ENCODE measurements around the gene LARP1B.
"Not testable (repeated sequence)": the region's sequence is repeated elsewhere in the genome, so short reads cannot be mapped to it uniquely, and the experiment has no call there.

The LARP1B gene

DNA sequence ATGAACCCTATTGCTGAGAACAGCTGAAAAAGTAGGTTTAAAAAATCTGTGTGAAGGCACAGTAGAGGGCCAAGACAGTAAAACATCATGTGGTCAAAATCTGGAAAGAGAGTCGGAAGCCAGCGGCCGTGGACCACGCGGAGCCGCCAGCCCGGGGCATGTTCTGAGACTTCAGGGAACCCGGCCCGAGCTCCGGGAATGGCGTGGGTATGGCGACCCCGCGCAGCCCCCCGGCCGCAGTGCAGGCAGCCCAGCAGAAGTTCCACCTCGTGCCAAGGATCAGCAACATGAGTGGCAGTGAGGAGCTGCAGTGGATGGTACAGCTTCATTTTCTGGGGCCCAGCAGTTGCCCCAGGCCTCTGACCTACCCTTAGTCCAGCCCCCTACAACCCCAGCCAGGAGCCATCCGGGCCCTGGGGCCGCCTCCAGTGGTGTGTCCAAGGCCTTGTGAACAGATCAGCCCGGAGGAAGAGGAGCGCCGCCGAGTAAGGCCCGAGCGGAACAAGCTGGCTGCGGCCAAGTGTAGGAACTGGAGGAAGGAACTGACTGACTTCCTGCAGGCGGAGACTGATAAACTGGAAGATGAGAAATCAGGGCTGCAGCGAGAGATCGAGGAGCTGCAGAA lies 94.2 kb downstream of the LARP1B start:
- H3K4me1 ChIP-seq (ENCODE audit: insufficient read depth, insufficient read length), result no peaks in the 10 kb centered on the region
- H3K27me3 ChIP-seq (ENCODE audit: insufficient read depth, insufficient read length), result no peaks in the 10 kb centered on the region
- H3K9me3 ChIP-seq (ENCODE audit: insufficient read depth, low read length), result no peaks in the 10 kb centered on the region
- no peak overlapping the region for H3K4me3 ChIP-seq (ENCODE audit: insufficient read length, low read depth)
- no peak for TF ChIP-seq YY1 (IDR thresholded peaks at IDR 0.05; ENCODE audit: insufficient read depth, insufficient read length)
- no peak for TF ChIP-seq ZNF274 (IDR thresholded peaks at IDR 0.05; ENCODE audit: low read depth, low read length)
- no peak for TF ChIP-seq SUZ12 (IDR thresholded peaks at IDR 0.05; ENCODE audit: extremely low read depth, insufficient read depth, insufficient read length)
- H3K36me3 ChIP-seq (ENCODE audit: insufficient read depth, insufficient read length, low read length), result peaks cover 13% of the 10 kb centered on the region
- no peak overlapping the region for H3K9ac ChIP-seq (ENCODE audit: insufficient read length, low read depth)
- DNase-seq (ENCODE audit: low read depth, low spot score), result no peak

DNA sequence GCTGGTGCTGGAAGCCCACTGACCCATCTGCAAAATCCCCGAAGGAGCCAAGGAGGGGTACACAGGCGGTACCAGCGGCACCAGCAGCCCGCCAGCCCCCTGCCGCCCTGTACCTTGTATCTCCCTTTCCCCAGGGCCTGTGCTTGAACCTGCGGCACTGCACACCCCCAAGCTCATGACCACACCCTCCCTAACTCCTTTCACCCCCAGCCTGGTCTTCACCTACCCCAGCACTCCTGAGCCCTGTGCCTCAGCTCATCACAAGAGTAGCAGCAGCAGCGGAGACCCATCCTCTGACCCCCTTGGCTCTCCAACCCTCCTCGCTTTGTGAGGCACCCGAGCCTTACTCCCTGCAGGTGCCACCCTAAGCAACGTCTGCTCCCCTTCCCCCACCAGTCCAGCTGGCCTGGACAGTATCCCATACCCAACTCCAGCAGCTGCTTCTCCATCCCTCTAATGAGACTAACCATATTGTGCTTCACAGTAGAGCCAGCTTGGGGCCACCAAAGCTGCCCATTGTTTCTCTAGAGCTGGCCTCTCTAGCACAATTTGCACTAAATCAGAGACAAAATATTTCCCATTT lies 94.9 kb downstream of the LARP1B start:
- H3K4me1 ChIP-seq (ENCODE audit: insufficient read depth, insufficient read length), result no peaks in the 10 kb centered on the region
- H3K27me3 ChIP-seq (ENCODE audit: insufficient read depth, insufficient read length), result no peaks in the 10 kb centered on the region
- no peak for DNase-seq (ENCODE audit: low read depth, low spot score)
- peaks cover 13% of the 10 kb centered on the region for H3K36me3 ChIP-seq (ENCODE audit: insufficient read depth, insufficient read length, low read length)
- H3K9ac ChIP-seq (ENCODE audit: insufficient read length, low read depth), result no peak overlapping the region
- H3K9me3 ChIP-seq (ENCODE audit: insufficient read depth, low read length), result no peaks in the 10 kb centered on the region
- H3K4me3 ChIP-seq (ENCODE audit: insufficient read length, low read depth), result no peak overlapping the region
- no peak for TF ChIP-seq YY1 (IDR thresholded peaks at IDR 0.05; ENCODE audit: insufficient read depth, insufficient read length)
- no peak for TF ChIP-seq SUZ12 (IDR thresholded peaks at IDR 0.05; ENCODE audit: extremely low read depth, insufficient read depth, insufficient read length)
- TF ChIP-seq ZNF274 (IDR thresholded peaks at IDR 0.05; ENCODE audit: low read depth, low read length), result no peak

DNA sequence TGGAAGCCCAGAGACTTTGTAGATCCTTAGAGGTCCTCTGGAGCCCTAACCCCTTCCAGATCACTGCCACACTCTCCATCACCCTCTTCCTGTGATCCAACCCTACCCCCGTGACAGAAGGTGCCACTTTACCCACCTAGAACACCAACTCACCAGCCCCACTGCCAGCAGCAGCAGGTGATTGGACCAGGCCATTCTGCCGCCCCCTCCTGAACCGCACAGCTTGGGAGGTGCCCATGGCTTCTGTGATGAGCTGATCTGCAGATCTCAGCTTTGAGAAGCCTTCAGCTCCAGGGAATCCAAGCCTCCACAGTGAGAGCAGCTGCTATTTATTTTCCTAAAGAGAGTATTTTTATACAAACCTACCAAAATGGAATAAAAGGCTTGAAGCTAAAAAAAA lies 95.4 kb downstream of the LARP1B start:
- not testable (repeated sequence) for H3K4me1 ChIP-seq (ENCODE audit: insufficient read depth, insufficient read length); H3K9me3 ChIP-seq (ENCODE audit: insufficient read depth, low read length); H3K9ac ChIP-seq (ENCODE audit: insufficient read length, low read depth); H3K4me3 ChIP-seq (ENCODE audit: insufficient read length, low read depth); H3K27me3 ChIP-seq (ENCODE audit: insufficient read depth, insufficient read length); DNase-seq (ENCODE audit: low read depth, low spot score)
- H3K36me3 ChIP-seq (ENCODE audit: insufficient read depth, insufficient read length, low read length), result peaks cover 13% of the 10 kb centered on the region

DNA sequence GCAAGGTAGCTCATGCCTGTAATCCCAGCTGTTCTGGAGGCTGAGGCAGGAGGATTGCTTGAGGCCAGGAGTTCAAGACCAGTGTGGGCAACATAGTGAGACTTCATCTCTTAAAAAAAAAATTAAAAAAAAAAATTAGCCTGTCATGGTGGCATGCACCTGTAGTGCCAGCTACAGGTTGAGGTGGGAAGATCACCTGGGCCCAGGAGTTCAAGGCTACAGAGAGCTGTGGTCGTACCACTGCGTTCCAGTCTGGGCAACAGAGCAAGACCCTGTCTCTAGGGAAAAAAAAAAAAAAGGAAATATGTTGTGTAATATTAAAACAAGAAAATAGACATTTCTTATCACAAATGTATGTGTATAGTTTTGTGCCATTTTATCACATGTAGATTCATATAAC lies 97.8 kb downstream of the LARP1B start:
- Histone ChIP-seq H3K9ac (ENCODE audit: insufficient read length, low read depth) (no peak overlapping the region), H3K27me3 (ENCODE audit: insufficient read depth, insufficient read length) (no peaks in the 10 kb centered on the region), H3K9me3 (ENCODE audit: insufficient read depth, low read length) (no peaks in the 10 kb centered on the region), H3K36me3 (ENCODE audit: insufficient read depth, insufficient read length, low read length) (peaks cover 13% of the 10 kb centered on the region), H3K4me3 (ENCODE audit: insufficient read length, low read depth) (no peak overlapping the region), H3K4me1 (ENCODE audit: insufficient read depth, insufficient read length) (no peaks in the 10 kb centered on the region)
- no peak for DNase-seq (ENCODE audit: low read depth, low spot score)
- no peak for TF ChIP-seq YY1 (IDR thresholded peaks at IDR 0.05; ENCODE audit: insufficient read depth, insufficient read length)
- no peak for TF ChIP-seq SUZ12 (IDR thresholded peaks at IDR 0.05; ENCODE audit: extremely low read depth, insufficient read depth, insufficient read length)
- no peak for TF ChIP-seq ZNF274 (IDR thresholded peaks at IDR 0.05; ENCODE audit: low read depth, low read length)

DNA sequence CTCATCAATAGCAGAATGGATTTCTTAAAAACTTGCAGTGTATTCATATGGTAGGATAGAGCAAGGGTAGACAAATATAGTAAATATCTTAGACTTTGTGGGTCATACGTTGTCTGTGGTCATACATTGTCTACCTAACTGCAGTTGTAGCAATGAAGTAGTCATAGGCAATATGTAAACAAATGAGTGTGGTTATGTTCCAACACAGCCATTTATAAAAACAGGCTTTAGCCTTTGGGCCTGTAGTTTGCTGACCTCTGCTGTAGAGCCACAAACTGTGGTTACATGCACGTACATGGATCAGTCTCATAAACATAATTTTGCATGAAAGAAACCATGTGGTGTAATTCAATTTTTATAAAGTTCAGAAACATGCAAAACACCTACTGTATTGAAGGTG lies 98.9 kb downstream of the LARP1B start:
- Histone ChIP-seq H3K36me3 (ENCODE audit: insufficient read depth, insufficient read length, low read length) (peaks cover 13% of the 10 kb centered on the region), H3K27me3 (ENCODE audit: insufficient read depth, insufficient read length) (no peaks in the 10 kb centered on the region), H3K9ac (ENCODE audit: insufficient read length, low read depth) (no peak overlapping the region), H3K9me3 (ENCODE audit: insufficient read depth, low read length) (no peaks in the 10 kb centered on the region), H3K4me3 (ENCODE audit: insufficient read length, low read depth) (no peak overlapping the region), H3K4me1 (ENCODE audit: insufficient read depth, insufficient read length) (no peaks in the 10 kb centered on the region)
- no peak for DNase-seq (ENCODE audit: low read depth, low spot score)
- TF ChIP-seq YY1 (IDR thresholded peaks at IDR 0.05; ENCODE audit: insufficient read depth, insufficient read length) (no peak), ZNF274 (IDR thresholded peaks at IDR 0.05; ENCODE audit: low read depth, low read length) (no peak), SUZ12 (IDR thresholded peaks at IDR 0.05; ENCODE audit: extremely low read depth, insufficient read depth, insufficient read length) (no peak)

DNA sequence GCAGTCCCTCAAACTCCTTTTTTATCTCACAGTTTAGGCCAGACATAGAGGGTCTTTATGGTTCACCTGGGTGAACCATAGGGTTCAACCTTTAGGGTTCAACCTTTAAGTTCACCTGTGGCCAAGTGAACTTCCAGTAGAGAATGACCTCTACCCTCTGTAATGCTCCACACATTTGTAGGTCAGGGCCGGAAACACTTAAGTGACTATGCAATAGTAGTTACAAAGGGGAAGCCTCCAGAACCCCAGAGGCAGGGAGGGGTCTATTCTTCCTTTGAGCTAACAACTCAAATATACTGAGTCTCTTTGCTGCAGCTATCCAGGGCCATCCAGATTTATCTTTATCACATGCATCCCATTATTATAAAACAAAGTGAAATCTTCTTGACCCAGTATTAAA lies 100.0 kb downstream of the LARP1B start:
- Histone ChIP-seq H3K36me3 (ENCODE audit: insufficient read depth, insufficient read length, low read length) (peaks cover 2% of the 10 kb centered on the region), H3K9ac (ENCODE audit: insufficient read length, low read depth) (no peak overlapping the region), H3K9me3 (ENCODE audit: insufficient read depth, low read length) (no peaks in the 10 kb centered on the region), H3K4me1 (ENCODE audit: insufficient read depth, insufficient read length) (no peaks in the 10 kb centered on the region), H3K27me3 (ENCODE audit: insufficient read depth, insufficient read length) (no peaks in the 10 kb centered on the region), H3K4me3 (ENCODE audit: insufficient read length, low read depth) (no peak overlapping the region)
- TF ChIP-seq SUZ12 (IDR thresholded peaks at IDR 0.05; ENCODE audit: extremely low read depth, insufficient read depth, insufficient read length) (no peak), YY1 (IDR thresholded peaks at IDR 0.05; ENCODE audit: insufficient read depth, insufficient read length) (no peak), ZNF274 (IDR thresholded peaks at IDR 0.05; ENCODE audit: low read depth, low read length) (no peak)
- DNase-seq (ENCODE audit: low read depth, low spot score), result no peak

DNA sequence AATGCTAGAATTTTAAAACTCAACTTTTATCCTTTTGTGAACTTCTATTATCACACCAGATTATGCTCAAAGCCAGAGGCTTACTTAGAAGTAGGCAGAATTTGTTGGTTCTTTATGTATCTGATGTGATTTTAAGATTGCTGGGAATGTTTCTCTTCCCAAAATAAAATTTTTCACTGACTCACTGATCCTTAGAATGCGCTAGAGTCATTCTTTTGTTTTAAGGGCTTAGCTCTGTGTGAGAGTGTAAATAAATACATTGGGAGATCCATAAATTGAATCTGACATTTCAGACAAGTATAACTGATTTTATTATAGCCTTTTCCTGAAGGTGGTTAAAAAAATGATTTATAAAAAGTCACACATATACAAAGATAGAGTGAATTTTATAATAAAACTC lies 101.3 kb downstream of the LARP1B start:
- Histone ChIP-seq H3K36me3 (ENCODE audit: insufficient read depth, insufficient read length, low read length) (no peaks in the 10 kb centered on the region), H3K27me3 (ENCODE audit: insufficient read depth, insufficient read length) (no peaks in the 10 kb centered on the region), H3K9me3 (ENCODE audit: insufficient read depth, low read length) (no peaks in the 10 kb centered on the region), H3K9ac (ENCODE audit: insufficient read length, low read depth) (no peak overlapping the region), H3K4me1 (ENCODE audit: insufficient read depth, insufficient read length) (no peaks in the 10 kb centered on the region), H3K4me3 (ENCODE audit: insufficient read length, low read depth) (no peak overlapping the region)
- TF ChIP-seq YY1 (IDR thresholded peaks at IDR 0.05; ENCODE audit: insufficient read depth, insufficient read length) (no peak), SUZ12 (IDR thresholded peaks at IDR 0.05; ENCODE audit: extremely low read depth, insufficient read depth, insufficient read length) (no peak), ZNF274 (IDR thresholded peaks at IDR 0.05; ENCODE audit: low read depth, low read length) (no peak)
- DNase-seq (ENCODE audit: low read depth, low spot score), result no peak

Measured in NT2/D1 (cell line).